ENCODE measurements around the gene HACL1.
"Not testable (repeated sequence)": the region's sequence is repeated elsewhere in the genome, so short reads cannot be mapped to it uniquely, and the experiment has no call there.

HACL1 gene

DNA sequence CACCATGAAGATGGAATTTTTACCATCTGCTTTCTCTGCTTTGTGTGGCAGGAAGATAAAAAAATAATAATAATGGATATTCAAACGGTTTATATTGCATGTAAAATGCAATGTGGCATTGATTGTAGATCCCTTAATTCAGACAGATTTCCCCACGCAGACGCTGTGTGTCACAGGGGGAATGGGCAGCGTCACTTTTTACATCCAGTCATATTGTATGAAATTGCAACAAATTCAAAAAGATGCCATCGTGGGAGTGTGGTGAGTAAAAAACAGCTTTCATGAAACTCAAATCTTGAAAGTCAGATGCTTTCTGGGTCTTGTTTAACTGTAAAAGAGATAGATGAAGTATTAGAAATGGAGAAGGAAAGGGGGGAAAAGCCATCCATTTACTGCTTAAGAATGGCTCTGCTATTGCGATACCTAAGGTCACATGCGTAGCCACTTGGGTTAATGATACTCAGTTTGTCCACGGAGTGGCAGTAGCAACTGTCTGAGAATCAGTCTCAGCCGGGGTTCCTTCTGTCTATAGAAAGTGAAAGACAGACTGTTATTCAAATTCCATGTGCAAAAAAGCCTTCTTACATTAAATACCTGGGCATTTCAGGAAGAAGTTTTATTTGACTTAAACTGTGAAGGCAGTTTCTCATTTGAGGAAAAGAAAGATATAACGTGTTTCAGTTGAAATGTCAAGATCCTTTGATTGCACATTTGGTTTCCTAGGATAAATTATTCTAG lies 28.7 kb upstream of the HACL1 start:
- DNase-seq (ENCODE audit: low read depth), result peak; percentile 81

DNA sequence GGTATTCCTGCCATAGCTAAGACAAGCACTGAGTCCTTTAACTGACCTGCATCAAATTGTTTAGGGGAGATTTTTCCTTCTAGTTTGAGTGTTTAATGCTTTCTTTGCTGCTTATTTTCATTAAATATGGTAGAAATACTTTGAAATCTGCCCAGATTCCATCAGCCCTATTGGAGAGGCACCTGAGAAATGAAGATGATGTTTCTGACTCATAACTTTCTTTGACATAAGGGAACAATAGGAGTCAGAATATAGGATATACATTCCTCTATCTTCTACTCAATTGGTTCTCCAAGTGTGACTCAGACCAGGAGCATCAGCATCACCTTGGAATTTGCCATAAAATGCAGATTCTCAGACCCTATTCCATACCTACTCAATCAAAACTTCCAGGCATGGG lies 27.6 kb upstream of the HACL1 start:
- no peak for DNase-seq (ENCODE audit: low read depth)

DNA sequence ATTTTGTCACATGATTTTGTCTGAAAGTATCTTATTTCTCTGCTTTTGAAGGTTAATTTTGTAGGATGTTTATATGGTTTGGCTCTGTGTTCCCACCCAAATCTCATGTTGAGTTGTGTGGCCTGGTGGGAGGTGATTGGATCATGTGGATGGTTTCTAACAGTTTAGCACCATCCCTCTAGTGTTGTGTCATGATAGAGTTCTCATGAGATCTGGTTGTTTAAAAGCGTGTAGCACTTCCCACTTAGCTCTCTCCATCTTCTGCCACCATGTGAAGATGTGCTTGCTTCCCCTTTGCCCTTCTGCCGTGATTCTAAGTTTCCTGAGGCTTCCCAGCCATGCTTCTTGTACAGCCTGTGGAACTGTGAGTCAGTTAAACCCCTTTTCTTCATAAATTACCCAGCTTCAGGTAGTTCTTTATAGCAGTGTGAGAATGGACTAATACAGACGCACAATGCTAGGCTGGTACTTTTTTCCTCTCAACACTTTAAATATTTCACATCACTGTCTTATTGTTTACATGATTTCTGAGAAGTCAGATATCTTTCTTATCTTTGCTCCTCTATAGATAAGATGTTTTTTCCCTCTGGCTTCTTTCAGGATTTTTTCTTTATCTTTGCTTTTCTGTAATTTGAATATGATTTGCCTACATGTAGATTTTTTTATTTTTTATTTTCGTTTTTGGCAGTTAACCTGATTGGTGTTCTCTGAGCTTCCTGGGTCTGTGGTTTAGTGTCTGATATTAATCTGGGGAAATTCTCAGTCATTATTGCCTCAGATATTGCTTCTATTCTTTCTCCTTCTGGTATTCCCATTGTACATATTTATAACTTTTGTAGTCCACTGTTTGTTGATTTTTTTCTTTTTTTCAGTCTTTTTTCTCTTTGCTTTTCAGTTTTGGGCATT lies 22.4 kb upstream of the HACL1 start:
- DNase-seq (ENCODE audit: low read depth), result no peak

- DNase-seq (ENCODE audit: low read depth), result not testable (repeated sequence)
Measured at GRCh38 chr3:15619659-15620464, 18.5 kb upstream of the HACL1 start.

DNA sequence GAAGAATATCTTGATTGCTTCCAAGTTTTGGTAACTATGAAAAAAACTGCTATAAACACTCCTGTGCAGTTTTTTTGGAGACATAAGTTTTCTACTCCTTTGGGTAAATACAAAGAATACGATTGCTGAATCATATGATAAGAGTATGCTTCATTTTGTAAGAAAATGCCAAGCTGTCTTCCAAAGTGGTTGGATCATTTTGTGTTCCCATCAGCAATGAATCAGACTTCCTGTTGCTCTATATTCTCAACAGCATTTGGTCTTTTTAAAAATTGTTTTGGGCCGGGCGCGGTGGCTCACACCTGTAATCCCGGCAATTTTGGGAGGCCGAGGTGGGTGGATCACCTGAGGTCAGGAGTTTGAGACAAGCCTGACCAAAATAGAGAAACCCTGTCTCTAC lies 14.7 kb upstream of the HACL1 start:
- no peak for DNase-seq (ENCODE audit: low read depth)

- no peak for DNase-seq (ENCODE audit: low read depth)
Measured at GRCh38 chr3:15614958-15615357, 13.6 kb upstream of the HACL1 start.

DNA sequence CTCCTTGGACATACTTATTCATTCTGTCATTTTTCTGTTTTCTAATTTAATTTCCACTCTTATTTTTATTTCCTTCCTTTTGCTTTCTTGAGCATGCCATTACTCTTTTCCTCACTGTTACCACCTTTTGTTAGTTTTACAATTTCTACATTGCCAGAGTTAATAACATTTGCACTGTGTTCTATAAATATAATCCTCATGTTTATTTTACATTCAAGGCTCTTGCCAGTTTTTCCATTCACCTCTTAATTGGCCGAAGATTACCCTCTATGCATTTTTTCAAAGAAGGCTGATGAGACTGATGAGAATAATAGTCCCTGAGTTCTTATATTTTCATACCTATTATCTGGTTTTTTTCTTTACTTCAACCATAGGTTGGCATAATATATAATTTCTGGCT lies 10.6 kb upstream of the HACL1 start:
- DNase-seq (ENCODE audit: low read depth), result no peak

- DNase-seq (ENCODE audit: low read depth), result no peak
Measured at GRCh38 chr3:15611018-15611417, 9.6 kb upstream of the HACL1 start.

DNA sequence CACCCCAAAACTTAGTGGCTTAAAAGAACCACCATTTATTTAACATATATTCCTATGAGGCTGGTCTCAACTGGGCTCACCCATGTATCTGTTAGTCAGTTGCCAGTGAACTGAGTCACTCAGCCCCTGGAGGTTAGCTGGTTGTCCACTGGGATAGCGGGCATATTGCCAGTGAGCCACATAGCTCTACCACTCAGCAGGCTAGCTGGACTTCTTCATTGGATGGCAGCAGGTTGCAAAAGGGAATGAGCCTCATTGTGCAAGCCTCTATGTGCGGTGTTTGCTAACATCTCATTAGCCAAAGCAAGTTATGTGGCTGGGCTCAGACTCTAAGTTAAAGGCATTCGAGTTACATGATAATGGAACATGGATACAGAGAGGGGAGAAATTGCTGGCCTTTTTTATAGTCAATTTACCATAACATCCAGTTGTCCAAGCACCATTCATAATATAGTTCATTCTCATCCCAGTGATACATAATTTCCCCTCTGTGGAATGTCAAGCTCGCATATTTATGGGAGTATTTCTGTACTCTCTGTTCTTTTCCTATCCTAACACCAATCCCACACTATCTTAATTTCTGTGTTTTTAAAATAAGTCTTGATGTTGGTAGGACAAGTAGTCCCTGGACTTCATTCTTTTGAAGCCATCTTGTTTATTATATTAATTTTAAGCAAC lies 8.9 kb upstream of the HACL1 start:
- peak; percentile 53 for DNase-seq (ENCODE audit: low read depth)

- DNase-seq (ENCODE audit: low read depth), result no peak
Measured at GRCh38 chr3:15606434-15606891, 5.1 kb upstream of the HACL1 start.

DNA sequence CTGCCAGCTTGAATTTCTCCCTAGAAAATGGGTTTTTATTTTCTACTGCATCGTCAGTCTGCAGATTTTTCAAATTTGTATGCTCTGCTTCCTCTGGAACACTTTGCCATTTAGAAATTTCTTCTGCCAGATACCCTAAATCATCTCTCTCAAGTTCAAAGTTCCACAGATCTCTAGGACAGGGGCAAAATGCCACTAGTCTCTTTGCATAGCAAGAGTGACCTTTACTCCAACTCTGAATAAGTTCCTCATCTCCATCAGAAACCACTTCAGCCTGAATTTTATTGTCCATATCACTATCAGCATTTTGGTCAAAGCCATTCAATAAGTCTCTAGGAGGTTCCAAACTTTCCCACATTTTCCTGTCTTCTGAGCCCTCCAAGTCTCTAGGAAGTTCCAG lies 3.2 kb upstream of the HACL1 start:
- not testable (repeated sequence) for DNase-seq (ENCODE audit: low read depth)

DNA sequence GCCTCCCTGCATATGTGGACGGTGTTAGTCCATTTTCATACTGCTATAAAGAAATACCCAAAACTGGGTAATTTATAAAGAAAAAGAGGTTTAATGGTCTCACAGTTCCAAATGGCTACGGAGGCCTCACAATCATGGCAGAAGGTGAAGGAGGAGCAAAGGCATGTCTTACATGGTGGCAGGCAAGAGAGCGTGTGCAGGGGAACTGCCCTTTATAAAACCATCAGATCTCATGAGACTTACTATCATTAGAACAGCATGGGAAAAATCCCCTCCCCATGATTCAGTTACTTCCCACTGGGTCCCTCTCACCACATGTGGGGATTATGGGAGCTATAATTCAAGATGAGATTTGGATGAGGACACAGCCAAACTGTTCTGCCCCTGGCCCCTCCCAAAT lies 1.4 kb upstream of the HACL1 start:
- not testable (repeated sequence) for DNase-seq (ENCODE audit: low read depth)

GRCh38 chr3:15602146-15602536 lies 772 bp upstream of the HACL1 start:
- no peak for DNase-seq (ENCODE audit: low read depth)

DNA sequence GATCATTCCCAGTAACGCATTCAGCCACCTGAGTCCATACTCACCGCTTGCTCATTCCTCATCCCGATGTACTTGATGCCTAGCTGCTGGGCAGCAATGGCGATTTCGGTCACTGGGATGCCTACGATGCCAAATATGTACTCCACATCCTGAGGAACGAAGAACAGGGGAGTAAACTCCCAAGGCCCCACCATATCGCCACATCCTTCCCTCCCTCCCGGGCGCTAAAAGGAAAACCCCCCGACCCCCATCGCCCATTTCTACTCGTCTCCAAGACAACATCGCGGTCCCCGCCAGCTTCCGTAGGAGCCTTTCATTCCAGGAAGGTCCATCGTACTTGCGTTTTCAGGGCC lies 347 bp downstream of the HACL1 start:
- no peak for DNase-seq (ENCODE audit: low read depth)

GRCh38 chr3:15595955-15596354 lies 5.4 kb downstream of the HACL1 start:
- DNase-seq (ENCODE audit: low read depth), result no peak

DNA sequence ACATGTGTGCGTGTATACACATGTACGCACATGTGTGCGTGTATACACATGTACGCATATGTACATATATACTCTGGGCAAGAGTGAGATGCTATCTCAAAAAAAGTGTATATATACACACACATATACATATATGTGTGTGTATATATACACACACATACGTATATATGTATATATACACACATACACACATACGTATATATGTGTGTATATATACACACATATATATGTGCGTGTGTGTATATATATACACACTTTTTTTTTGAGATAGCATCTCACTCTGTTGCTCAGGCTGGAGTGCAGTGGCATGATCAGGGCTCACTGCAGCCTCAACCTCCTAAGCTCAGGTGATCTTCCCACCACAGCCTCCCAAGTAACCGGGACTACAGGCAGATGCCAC lies 8.4 kb downstream of the HACL1 start:
- no peak for DNase-seq (ENCODE audit: low read depth)

GRCh38 chr3:15591928-15592327 lies 9.4 kb downstream of the HACL1 start:
- no peak for DNase-seq (ENCODE audit: low read depth)

DNA sequence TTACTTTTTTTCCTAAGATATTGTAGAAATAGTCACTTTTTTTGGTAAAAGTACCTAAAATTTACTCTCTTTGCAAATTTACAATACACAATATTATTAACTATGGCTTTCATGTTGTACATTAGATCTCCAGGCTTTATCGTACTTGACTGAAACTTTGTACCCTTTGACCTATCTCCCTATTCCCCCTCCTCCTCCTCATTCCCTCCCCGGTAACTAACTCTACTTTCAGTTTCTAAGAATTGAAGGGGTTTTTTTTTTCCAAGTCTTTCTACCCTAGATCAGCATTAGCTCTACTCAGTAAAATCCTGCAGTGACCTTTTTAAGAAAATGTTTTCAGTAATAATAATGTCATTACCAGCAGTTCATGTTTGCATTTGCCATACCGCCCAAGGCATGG lies 10.1 kb downstream of the HACL1 start:
- no peak for DNase-seq (ENCODE audit: low read depth)

DNA sequence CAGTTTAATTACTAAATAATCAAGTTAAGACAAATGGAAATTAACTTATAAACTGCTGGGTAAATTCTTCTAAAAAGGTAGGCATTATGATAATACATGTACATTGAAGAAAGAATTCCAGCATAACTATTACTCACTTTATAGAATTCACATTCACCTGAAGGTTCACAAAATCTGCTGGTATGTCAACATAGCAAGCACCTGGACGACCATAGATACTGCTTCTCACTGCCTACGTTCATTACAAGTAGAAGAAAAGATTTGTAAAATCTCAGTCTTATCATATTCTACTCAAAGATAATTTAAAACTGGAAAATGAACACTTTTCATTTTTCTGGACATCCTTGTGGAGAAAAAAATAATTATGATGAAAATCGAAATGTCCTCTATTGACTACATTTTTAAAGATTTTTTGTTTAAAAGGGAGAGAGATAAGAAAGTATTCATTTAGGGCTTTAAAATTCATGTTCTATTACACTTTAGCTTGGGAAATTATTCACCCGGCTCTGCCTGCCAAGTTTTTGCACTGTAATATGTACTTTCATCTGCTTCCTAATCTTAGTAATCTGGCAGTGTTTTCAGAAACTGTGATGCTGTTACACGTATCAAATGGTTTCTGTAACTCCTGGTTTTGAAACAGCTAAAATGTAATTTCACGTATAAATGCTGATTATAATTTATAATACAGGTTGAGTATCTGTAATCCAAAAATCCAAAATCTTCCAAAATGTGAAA lies 16.1 kb downstream of the HACL1 start:
- DNase-seq (ENCODE audit: low read depth), result peak; percentile 43

DNA sequence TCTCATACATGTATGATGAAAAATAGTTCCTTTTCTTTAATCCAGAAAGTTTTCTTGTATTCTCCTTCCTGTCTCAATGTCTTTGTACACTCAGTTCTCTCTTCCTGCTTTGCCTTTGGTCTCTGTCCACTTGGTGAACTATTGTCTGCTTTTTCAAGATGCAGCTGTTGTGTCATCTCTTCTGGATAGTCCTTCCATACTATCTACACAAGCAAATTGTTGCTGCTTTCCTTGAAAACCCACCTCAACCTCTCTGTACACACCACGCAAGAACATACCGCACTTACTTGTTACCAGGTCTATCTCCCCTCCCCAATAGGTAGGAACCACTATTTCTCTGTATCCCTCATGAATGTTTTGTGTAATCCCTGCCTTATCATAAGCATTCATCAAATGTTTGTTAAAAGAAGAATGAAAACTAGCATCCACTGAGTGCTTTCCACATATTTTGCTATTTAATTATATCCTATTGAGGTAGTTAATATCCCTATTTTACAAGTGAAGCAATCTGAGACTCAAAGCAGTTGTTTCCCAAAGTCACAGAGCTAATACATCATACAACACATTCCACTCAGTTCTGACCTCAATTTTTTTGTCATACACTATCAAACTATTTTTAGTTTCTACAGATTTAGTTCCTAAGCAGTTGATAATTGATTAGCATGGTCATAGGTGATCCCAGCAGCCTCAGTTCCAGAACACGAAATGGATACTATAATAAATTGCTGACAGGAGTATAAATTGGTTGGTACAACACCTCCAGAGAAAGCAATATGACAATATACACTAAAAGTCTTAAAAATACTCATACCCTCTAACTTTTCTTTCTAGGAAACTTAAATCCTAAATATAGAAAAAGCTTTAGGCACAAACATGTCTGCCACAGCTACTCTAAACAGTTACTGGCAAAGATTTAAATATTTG lies 19.6 kb downstream of the HACL1 start:
- DNase-seq (ENCODE audit: low read depth), result no peak
